Measurements from ENCODE around the gene CHMP1B. TPM values are rescaled to one million over a fixed set of nuclear protein-coding genes. Genes with fewer than 3 reads are reported as not detected.

The CHMP1B gene
- total and polyA plus RNA-seq, 2 experiments from 2014 or later = 42.8 to 46.9 TPM

DNA sequence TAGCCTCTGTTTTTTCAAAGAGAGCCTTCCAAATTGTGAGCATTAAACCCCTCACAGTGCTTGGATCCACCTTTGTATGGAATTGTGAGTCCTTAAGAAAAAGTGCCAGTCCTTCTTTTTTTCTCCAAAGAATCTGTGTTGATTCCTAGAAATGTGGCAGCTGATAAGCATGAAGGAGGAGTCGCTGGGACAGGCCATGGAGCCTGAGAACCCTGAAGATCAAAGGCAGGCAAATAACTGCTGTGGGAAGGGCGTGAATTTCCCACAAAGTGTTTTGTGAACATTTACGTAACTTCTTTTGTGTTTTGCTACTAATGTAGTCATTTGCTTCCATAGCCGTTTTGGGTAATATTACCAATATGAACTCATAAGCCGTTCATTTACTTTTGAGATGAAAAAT is 27.7 kb upstream of the CHMP1B start:
- no peaks in the 10 kb centered on the region for H3K4me1 ChIP-seq (ENCODE audit: low read depth)
- no peak for DNase-seq (ENCODE audit: low read depth in 1 of 2, low spot score in 1 of 2)
- TF ChIP-seq, protein P1, sequence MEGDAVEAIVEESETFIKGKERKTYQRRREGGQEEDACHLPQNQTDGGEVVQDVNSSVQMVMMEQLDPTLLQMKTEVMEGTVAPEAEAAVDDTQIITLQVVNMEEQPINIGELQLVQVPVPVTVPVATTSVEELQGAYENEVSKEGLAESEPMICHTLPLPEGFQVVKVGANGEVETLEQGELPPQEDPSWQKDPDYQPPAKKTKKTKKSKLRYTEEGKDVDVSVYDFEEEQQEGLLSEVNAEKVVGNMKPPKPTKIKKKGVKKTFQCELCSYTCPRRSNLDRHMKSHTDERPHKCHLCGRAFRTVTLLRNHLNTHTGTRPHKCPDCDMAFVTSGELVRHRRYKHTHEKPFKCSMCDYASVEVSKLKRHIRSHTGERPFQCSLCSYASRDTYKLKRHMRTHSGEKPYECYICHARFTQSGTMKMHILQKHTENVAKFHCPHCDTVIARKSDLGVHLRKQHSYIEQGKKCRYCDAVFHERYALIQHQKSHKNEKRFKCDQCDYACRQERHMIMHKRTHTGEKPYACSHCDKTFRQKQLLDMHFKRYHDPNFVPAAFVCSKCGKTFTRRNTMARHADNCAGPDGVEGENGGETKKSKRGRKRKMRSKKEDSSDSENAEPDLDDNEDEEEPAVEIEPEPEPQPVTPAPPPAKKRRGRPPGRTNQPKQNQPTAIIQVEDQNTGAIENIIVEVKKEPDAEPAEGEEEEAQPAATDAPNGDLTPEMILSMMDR (IDR thresholded peaks at IDR 0.05; ENCODE audit: low read depth, low read length) = no peak
- no peaks in the 10 kb centered on the region for H3K27me3 ChIP-seq
- H3K27ac ChIP-seq = no peak overlapping the region
- no peaks in the 10 kb centered on the region for H3K36me3 ChIP-seq
- no peak overlapping the region for H3K4me3 ChIP-seq
- no peaks in the 10 kb centered on the region for H3K9me3 ChIP-seq (ENCODE audit: low read depth)

DNA sequence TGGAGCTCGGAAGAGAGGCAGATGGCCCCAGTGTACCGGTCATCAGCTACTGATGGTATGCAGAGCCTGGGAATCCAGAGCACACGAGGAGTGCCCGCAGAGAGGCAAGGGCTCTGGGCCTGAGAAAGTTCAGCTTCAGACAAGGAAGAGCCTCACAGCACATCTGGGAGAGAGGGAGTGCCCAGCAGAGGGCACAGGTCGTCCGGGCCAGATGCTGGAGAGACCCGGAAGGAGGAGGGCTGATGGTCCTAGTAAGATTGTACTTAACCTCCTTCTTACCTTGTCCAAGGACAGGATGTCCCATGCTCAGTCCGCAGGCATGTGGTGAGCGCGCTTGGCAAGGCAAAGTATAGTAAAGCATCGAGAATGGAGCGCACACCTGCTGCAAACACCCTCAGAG is 24.4 kb upstream of the CHMP1B start:
- no peak overlapping the region for H3K27ac ChIP-seq
- no peak for DNase-seq (ENCODE audit: low read depth in 1 of 2, low spot score in 1 of 2)
- no peaks in the 10 kb centered on the region for H3K9me3 ChIP-seq (ENCODE audit: low read depth)
- no peaks in the 10 kb centered on the region for H3K4me1 ChIP-seq (ENCODE audit: low read depth)
- no peak overlapping the region for H3K4me3 ChIP-seq
- H3K27me3 ChIP-seq = no peaks in the 10 kb centered on the region
- TF ChIP-seq, protein P1 (IDR thresholded peaks at IDR 0.05; ENCODE audit: low read depth, low read length) = no peak
- H3K36me3 ChIP-seq = no peaks in the 10 kb centered on the region

DNA sequence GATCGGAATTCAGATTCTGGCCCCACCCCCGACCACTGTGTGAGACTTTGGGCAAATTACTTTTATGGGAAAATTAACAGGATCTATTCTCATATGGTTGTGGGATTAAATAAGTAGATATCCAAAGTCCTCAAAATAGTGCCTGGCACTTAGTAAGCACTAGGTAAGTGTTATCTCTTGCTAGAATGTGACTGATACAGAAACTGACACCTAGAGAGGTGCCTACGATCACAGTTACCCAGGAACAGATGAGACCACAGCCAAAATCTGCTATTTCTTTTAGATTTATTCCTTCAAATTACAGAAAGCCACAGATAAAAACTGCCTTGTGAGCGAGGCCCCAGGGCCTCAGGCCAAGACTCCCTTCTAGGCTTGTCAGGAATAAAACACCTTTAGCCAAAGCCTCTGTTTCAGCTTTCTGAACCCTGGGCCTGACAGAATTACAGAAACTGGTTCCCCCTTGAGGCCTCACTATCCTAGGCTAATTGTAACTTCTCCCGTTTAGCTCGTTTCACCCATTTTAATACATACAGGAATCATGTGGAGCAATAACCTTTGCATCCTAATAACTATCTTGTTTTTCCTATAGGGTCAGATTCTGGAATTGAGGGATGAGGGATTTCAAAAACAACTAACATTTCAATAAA is 22.3 kb upstream of the CHMP1B start:
- TF ChIP-seq, protein P1 (IDR thresholded peaks at IDR 0.05; ENCODE audit: low read depth, low read length) = no peak
- Histone ChIP-seq H3K4me1 (ENCODE audit: low read depth) (no peaks in the 10 kb centered on the region), H3K4me3 (no peak overlapping the region), H3K27me3 (no peaks in the 10 kb centered on the region), H3K36me3 (no peaks in the 10 kb centered on the region), H3K9me3 (ENCODE audit: low read depth) (no peaks in the 10 kb centered on the region), H3K27ac (no peak overlapping the region)
- no peak for DNase-seq (ENCODE audit: low read depth in 1 of 2, low spot score in 1 of 2)

DNA sequence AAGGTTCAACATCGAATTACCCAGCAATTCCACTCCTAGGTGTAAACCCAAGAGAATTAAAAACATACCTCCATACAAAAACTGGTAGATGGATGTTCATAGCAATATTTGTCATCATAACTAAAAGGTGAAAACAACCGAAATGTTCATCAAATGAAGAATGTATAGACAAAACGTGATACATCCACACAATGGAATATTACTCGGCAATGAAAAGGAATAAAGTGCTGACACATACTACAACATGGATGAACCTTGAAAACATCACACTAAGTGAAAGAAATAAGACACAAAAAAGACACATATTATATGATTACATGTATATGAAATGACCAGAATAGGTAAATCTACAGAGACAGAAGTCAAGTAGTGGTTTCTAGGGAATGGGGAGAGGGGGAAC is 20.6 kb upstream of the CHMP1B start:
- Histone ChIP-seq H3K27ac (no peak overlapping the region), H3K4me1 (ENCODE audit: low read depth) (peaks cover 3% of the 10 kb centered on the region), H3K36me3 (no peaks in the 10 kb centered on the region), H3K27me3 (no peaks in the 10 kb centered on the region), H3K9me3 (ENCODE audit: low read depth) (no peaks in the 10 kb centered on the region), H3K4me3 (no peak overlapping the region)
- no peak for DNase-seq (ENCODE audit: low read depth in 1 of 2, low spot score in 1 of 2)
- TF ChIP-seq, protein P1 (IDR thresholded peaks at IDR 0.05; ENCODE audit: low read depth, low read length) = no peak

DNA sequence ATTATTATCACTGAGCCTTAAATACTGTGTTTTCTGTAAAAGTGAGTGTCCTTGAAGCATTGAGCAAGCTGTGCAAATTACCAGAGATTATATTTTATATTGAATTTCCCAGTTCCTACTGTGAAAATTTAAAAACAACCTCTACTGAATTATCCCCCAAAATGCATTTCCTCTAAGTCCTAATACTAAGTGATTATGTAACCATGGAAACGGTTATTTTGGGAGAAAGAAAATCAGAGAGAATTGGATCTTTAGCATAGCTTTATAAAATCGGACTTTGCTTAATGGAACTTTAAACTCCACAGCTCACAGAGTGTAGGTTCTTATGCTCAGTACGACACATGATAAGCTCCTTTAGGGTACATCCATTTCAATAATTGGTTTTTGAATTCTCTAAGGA is 19.3 kb upstream of the CHMP1B start:
- Histone ChIP-seq H3K36me3 (no peaks in the 10 kb centered on the region), H3K27ac (no peak overlapping the region), H3K27me3 (no peaks in the 10 kb centered on the region), H3K4me1 (ENCODE audit: low read depth) (peaks cover 3% of the 10 kb centered on the region), H3K9me3 (ENCODE audit: low read depth) (no peaks in the 10 kb centered on the region), H3K4me3 (no peak overlapping the region)
- TF ChIP-seq, protein P1 (IDR thresholded peaks at IDR 0.05; ENCODE audit: low read depth, low read length) = no peak
- DNase-seq (ENCODE audit: low read depth in 1 of 2, low spot score in 1 of 2) = no peak
